Gastroesophageal sphincter (tissue), 4 donors: ENCODE data around the gene WDFY1. TPM values are rescaled to one million over a fixed set of nuclear protein-coding genes. Genes with fewer than 3 reads are reported as not detected.

Experiments
- ATAC-seq: fragments of 150-250 bp; one replicate; pipeline ENCODE4 v1.9.1; 2016; ENCODE audit warnings: mild to moderate bottlenecking, moderate library complexity
- H3K27ac ChIP-seq, 4 donors: fragments of 200-600 bp; sonication (generic) in 3 of 4; 1 replicate in 3 of 4; 2 replicates in 1 of 4; pipeline ENCODE4 v1.5.1; 2016 to 2019
- H3K27me3 ChIP-seq: fragments of 200-600 bp; sonication (generic); one replicate; pipeline ENCODE4 v1.5.1; 2019
- H3K36me3 ChIP-seq, 2 donors: fragments of 200-600 bp; sonication (generic); one replicate each; pipeline ENCODE4 v1.5.1; 2019; ENCODE audit warnings: control low read depth in 1 of 2
- H3K4me1 ChIP-seq, 3 donors: fragments of 200-600 bp; sonication (generic); 1 replicate in 2 of 3; 2 replicates in 1 of 3; pipeline ENCODE4 v1.5.1; 2016 to 2019; ENCODE audit warnings: control low read depth in 2 of 3
- H3K4me3 ChIP-seq, 2 donors: fragments of 200-600 bp; sonication (generic); one replicate each; pipeline ENCODE4 v1.5.1; 2019; ENCODE audit warnings: mild to moderate bottlenecking in 1 of 2, moderate library complexity in 1 of 2
- H3K9me3 ChIP-seq, 3 donors: fragments of 200-600 bp; sonication (generic); one replicate each; pipeline ENCODE4 v1.5.1; 2017 to 2019; ENCODE audit warnings: control low read depth in 2 of 3
- CTCF ChIP-seq, 4 experiments: fragments of 200-600 bp in 2 of 4; fragments of 450-650 bp in 2 of 4; sonication (generic) in 1 of 4; IDR thresholded peaks; one replicate each; pipeline ENCODE4 v1.5.1; 2017 to 2019; ENCODE audit warnings: antibody characterized with exemption in 4 of 4, mild to moderate bottlenecking in 2 of 4, moderate library complexity in 2 of 4
- EP300 ChIP-seq: sonication (generic); formaldehyde crosslinking; IDR thresholded peaks from one replicate; pipeline ENCODE4 v1.6.1; 2017; ENCODE audit warnings: antibody characterized with exemption, mild to moderate bottlenecking
- POLR2A ChIP-seq, 2 donors: fragments of 450-650 bp; IDR thresholded peaks; one replicate each; pipeline ENCODE4 v1.6.1; 2017; ENCODE audit warnings: antibody characterized with exemption in 2 of 2, mild to moderate bottlenecking in 2 of 2, moderate library complexity in 1 of 2
- POLR2AphosphoS5 ChIP-seq: sonication (generic); formaldehyde crosslinking; IDR thresholded peaks from one replicate; pipeline ENCODE4 v1.6.1; 2017; ENCODE audit warnings: antibody characterized with exemption
- WGBS, 2 donors: methylation state at CpG; one replicate each; pipeline ENCODE4 v1.1.5; 2018; ENCODE audit warnings: low coverage in 1 of 2; 5-methylcytosine and 5-hydroxymethylcytosine counted together
- total RNA-seq, 4 donors: library from RNA; depleted of rRNA; stranded (reverse); fragments of >200 nt; gene quantifications; one replicate each; pipeline ENCODE4 v1.1.0, GENCODE V29; 2016

The WDFY1 gene
- total RNA-seq, 4 donors from 2014 or later, result 26.3 to 49.7 (median 39.3) TPM

GRCh38 chr2:223832241-223832903 is 112.8 kb downstream of the WDFY1 start:
- H3K36me3 ChIP-seq, result no peaks in the 10 kb centered on the region
- 49 to 62% methylated on average over 4 to 8 of the region's 8 CpGs for WGBS, 2 donors
- ATAC-seq, result no peak
- H3K27me3 ChIP-seq, result no peaks in the 10 kb centered on the region
- TF ChIP-seq POLR2A (IDR thresholded peaks at IDR 0.05) (no peak), EP300 (no peak), POLR2AphosphoS5 (no peak), CTCF (IDR thresholded peaks at IDR 0.05) (no peak)
- no peak overlapping the region for H3K4me3 ChIP-seq
- H3K9me3 ChIP-seq, result no peaks in the 10 kb centered on the region
- H3K4me1 ChIP-seq, result peaks cover 0 to 17% (median 5%) of the 10 kb centered on the region in 3 donors
- no peak overlapping the region for H3K27ac ChIP-seq

- Histone ChIP-seq H3K27ac (no peak overlapping the region), H3K4me1 (no peaks in the 10 kb centered on the region), H3K4me3 (no peak overlapping the region), H3K36me3 (no peaks in the 10 kb centered on the region), H3K9me3 (no peaks in the 10 kb centered on the region), H3K27me3 (no peaks in the 10 kb centered on the region)
- 92 to 100% methylated on average over 2 to 5 of the region's 5 CpGs for WGBS, 2 donors
- TF ChIP-seq POLR2A (IDR thresholded peaks at IDR 0.05) (no peak), POLR2AphosphoS5 (no peak), EP300 (no peak), CTCF (IDR thresholded peaks at IDR 0.05) (no peak)
- no peak for ATAC-seq
Measured at GRCh38 chr2:223829128-223829527, 116.0 kb downstream of the WDFY1 start.

GRCh38 chr2:223828314-223828713 is 116.8 kb downstream of the WDFY1 start:
- no peaks in the 10 kb centered on the region for H3K4me1 ChIP-seq
- H3K9me3 ChIP-seq, result no peaks in the 10 kb centered on the region
- H3K27me3 ChIP-seq, result no peaks in the 10 kb centered on the region
- no peak overlapping the region for H3K4me3 ChIP-seq
- no peak overlapping the region for H3K27ac ChIP-seq
- no peak for ATAC-seq
- no peak for TF ChIP-seq CTCF (IDR thresholded peaks at IDR 0.05)
- TF ChIP-seq POLR2A (IDR thresholded peaks at IDR 0.05), result no peak
- no peak for TF ChIP-seq EP300
- no peak for TF ChIP-seq POLR2AphosphoS5
- 93 to 100% methylated on average over 1 to 6 of the region's 6 CpGs for WGBS, 2 donors
- H3K36me3 ChIP-seq, result no peaks in the 10 kb centered on the region

GRCh38 chr2:223826995-223827394 is 118.1 kb downstream of the WDFY1 start:
- TF ChIP-seq CTCF (IDR thresholded peaks at IDR 0.05), result no peak
- no peak for TF ChIP-seq POLR2A (IDR thresholded peaks at IDR 0.05)
- ATAC-seq, result no peak
- Histone ChIP-seq H3K27me3 (no peaks in the 10 kb centered on the region), H3K4me3 (no peak overlapping the region), H3K36me3 (no peaks in the 10 kb centered on the region), H3K4me1 (no peaks in the 10 kb centered on the region), H3K27ac (no peak overlapping the region), H3K9me3 (no peaks in the 10 kb centered on the region)
- 29 to 59% methylated on average over 3 to 4 of the region's 4 CpGs for WGBS, 2 donors

Other genes starting within 250 kb of the WDFY1 start
- 1 to 10 TPM in 1 of 4 donors, under 1 TPM in 2, not detected in 1; 0.23 to 4.6 (median 0.54) TPM for gene AP1S3, start 107.8 kb downstream of the WDFY1 start, total RNA-seq
- gene MRPL44, start 12.1 kb upstream of the WDFY1 start, total RNA-seq, result 10 to 100 TPM; 20.3 to 41.8 (median 23.5) TPM
- gene SERPINE2, start 94.0 kb upstream of the WDFY1 start, total RNA-seq, result 100 to 1,000 TPM in 1 of 4 donors, 10 to 100 TPM in 3; 12.5 to 130 (median 48.6) TPM